Neural cell (in vitro differentiated cells): ENCODE results near the gene GABRD. TPM values are rescaled to one million over a fixed set of nuclear protein-coding genes. Genes with fewer than 3 reads are reported as not detected.

Experiments
- H2AFZ ChIP-seq: fragments of 200-600, 300-800 bp; sonication (generic), shearing (Covaris generic); 2 replicates; pipeline ENCODE4 v1.6.0; 2014; ENCODE audit warnings: low read depth, mild to moderate bottlenecking, antibody characterized with exemption, low read length, moderate library complexity
- H3F3A ChIP-seq: fragments of 200-600 bp; shearing (Covaris generic); 2 replicates; pipeline ENCODE4 v1.6.1; 2016; ENCODE audit warnings: mild to moderate bottlenecking, moderate library complexity, mixed read lengths, antibody characterized with exemption, low read length; ENCODE audit not compliant: insufficient read depth, poor library complexity, severe bottlenecking
- H3K27ac ChIP-seq: fragments of 200-600, 300-800 bp; sonication (generic), shearing (Covaris generic); 2 replicates; pipeline ENCODE4 v1.5.1; 2014; ENCODE audit warnings: mild to moderate bottlenecking, low read length, moderate library complexity
- H3K27me3 ChIP-seq: fragments of 300-800, 200-600 bp; sonication (generic), shearing (Covaris generic); 2 replicates; pipeline ENCODE4 v1.6.0; 2014; ENCODE audit warnings: mild to moderate bottlenecking, low read depth, low read length, moderate library complexity; ENCODE audit not compliant: insufficient read depth
- H3K36me3 ChIP-seq: fragments of 300-800, 200-600 bp; sonication (generic), shearing (Covaris generic); 2 replicates; pipeline ENCODE4 v1.5.1; 2014; ENCODE audit warnings: mild to moderate bottlenecking, antibody characterized with exemption, low read length, moderate library complexity; ENCODE audit not compliant: insufficient read depth
- H3K4me2 ChIP-seq: fragments of 300-800, 200-600 bp; sonication (generic), shearing (Covaris generic); 2 replicates; pipeline ENCODE4 v1.6.0; 2014; ENCODE audit warnings: mild to moderate bottlenecking, low read length
- H3K4me3 ChIP-seq: fragments of 300-800, 200-600 bp; sonication (generic), shearing (Covaris generic); 2 replicates; pipeline ENCODE4 v1.5.1; 2014; ENCODE audit warnings: mild to moderate bottlenecking, low read length, moderate library complexity
- H3K79me2 ChIP-seq: fragments of 200-600 bp; shearing (Covaris generic); replicated peaks from 2 replicates; pipeline ENCODE4 v1.6.0; 2014; ENCODE audit warnings: mild to moderate bottlenecking, low read length, moderate library complexity; ENCODE audit not compliant: insufficient read depth
- H3K9ac ChIP-seq: fragments of 300-800, 200-600 bp; sonication (generic), shearing (Covaris generic); 2 replicates; pipeline ENCODE4 v1.6.1; 2016; ENCODE audit warnings: mild to moderate bottlenecking, low read length, mixed read lengths
- H3K9me2 ChIP-seq: fragments of 200-600 bp; shearing (Covaris generic); 2 replicates; pipeline ENCODE4 v1.6.1; 2016; ENCODE audit warnings: mild to moderate bottlenecking, low read length, mixed read lengths; ENCODE audit not compliant: insufficient read depth
- H3K9me3 ChIP-seq: fragments of 200-600, 300-800 bp; sonication (generic), shearing (Covaris generic); 2 replicates; pipeline ENCODE4 v1.6.1; 2016; ENCODE audit warnings: mild to moderate bottlenecking, mixed run types, low read length, moderate library complexity, mixed read lengths
- H4K20me1 ChIP-seq: fragments of 200-600 bp; shearing (Covaris generic); 2 replicates; pipeline ENCODE4 v1.6.1; 2016; ENCODE audit warnings: mild to moderate bottlenecking, mixed run types; ENCODE audit not compliant: insufficient read depth
- EP300 ChIP-seq: fragments of 450-650 bp; conservative IDR thresholded peaks from 2 replicates; pipeline ENCODE4 v1.6.1; 2014; ENCODE audit warnings: antibody characterized with exemption, mild to moderate bottlenecking, moderate library complexity; ENCODE audit not compliant: poor library complexity, severe bottlenecking
- EZH2 ChIP-seq: fragments of 200-600, 300-800 bp; shearing (Covaris generic), sonication (generic); IDR thresholded peaks from 2 replicates; pipeline ENCODE4 v1.6.1; 2014; ENCODE audit warnings: antibody characterized with exemption, low read length, borderline replicate concordance, mild to moderate bottlenecking; ENCODE audit not compliant: insufficient read depth, poor library complexity, severe bottlenecking
- MXI1 ChIP-seq: fragments of 450-650 bp; conservative IDR thresholded peaks from 2 replicates; pipeline ENCODE4 v1.6.1; 2014; ENCODE audit warnings: antibody characterized with exemption, mild to moderate bottlenecking; ENCODE audit not compliant: poor library complexity, severe bottlenecking
- POLR2AphosphoS5 ChIP-seq: IDR thresholded peaks from 2 replicates; pipeline ENCODE4 v1.6.1; 2012
- RAD21 ChIP-seq: fragments of 450-650 bp; conservative IDR thresholded peaks from 2 replicates; pipeline ENCODE4 v1.6.1; 2014; ENCODE audit warnings: antibody characterized with exemption, mild to moderate bottlenecking, moderate library complexity
- SMC3 ChIP-seq: fragments of 450-650 bp; conservative IDR thresholded peaks from 2 replicates; pipeline ENCODE4 v1.6.1; 2014; ENCODE audit warnings: antibody characterized with exemption, mild to moderate bottlenecking, moderate library complexity; ENCODE audit not compliant: poor library complexity
- TAF1 ChIP-seq: IDR thresholded peaks from 2 replicates; pipeline ENCODE4 v1.6.1; 2012; ENCODE audit warnings: low read depth
- polyA plus RNA-seq: library from polyadenylated mRNA; depleted of rRNA; stranded (reverse); fragments of >200 nt; gene quantifications from 2 replicates; pipeline ENCODE4 v1.2.3, GENCODE V29; 2014
- TF ChIP-seq, protein P1 (sequence below): IDR thresholded peaks from 2 replicates; pipeline ENCODE4 v1.6.1; 2012; ENCODE audit warnings: borderline replicate concordance
- TF ChIP-seq, protein P2 (sequence below): fragments of 450-650 bp; IDR thresholded peaks from 2 replicates; pipeline ENCODE4 v1.5.1; 2014; ENCODE audit warnings: antibody characterized with exemption, mild to moderate bottlenecking, moderate library complexity; ENCODE audit not compliant: poor library complexity, severe bottlenecking

Gene GABRD
- polyA plus RNA-seq, 1 donor from 2014 or later: 0.85 TPM

DNA sequence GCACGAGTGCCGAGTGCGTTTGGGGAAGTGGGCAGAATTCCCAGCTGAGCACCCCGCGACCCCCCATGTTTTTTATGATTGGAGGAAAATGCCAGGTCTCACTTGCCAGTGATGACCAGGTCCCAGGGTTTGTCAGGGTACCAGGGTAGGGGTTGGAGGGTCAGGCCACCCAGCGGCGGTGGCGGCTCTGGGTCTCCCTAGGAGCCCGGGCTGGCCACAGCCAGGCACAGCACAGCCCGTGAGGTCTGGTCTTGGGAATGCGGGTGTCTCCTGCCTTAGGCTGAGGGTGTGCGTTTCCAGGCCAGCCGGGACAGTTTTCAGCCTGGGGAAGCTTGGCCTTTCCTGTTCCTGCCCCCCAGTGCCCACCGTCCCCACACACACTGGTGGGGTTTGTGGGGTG is 53.7 kb downstream of the GABRD start:
- H3F3A ChIP-seq: no peaks in the 10 kb centered on the region
- H3K27ac ChIP-seq: no peak overlapping the region
- H3K9ac ChIP-seq: peak overlapping the region; percentile 81
- peaks cover 33% of the 10 kb centered on the region for H3K79me2 ChIP-seq
- TF ChIP-seq MXI1 (no peak), EZH2 (no peak), SMC3 (no peak), TAF1 (no peak), EP300 (no peak), POLR2AphosphoS5 (no peak), RAD21 (no peak)
- TF ChIP-seq, protein P1, sequence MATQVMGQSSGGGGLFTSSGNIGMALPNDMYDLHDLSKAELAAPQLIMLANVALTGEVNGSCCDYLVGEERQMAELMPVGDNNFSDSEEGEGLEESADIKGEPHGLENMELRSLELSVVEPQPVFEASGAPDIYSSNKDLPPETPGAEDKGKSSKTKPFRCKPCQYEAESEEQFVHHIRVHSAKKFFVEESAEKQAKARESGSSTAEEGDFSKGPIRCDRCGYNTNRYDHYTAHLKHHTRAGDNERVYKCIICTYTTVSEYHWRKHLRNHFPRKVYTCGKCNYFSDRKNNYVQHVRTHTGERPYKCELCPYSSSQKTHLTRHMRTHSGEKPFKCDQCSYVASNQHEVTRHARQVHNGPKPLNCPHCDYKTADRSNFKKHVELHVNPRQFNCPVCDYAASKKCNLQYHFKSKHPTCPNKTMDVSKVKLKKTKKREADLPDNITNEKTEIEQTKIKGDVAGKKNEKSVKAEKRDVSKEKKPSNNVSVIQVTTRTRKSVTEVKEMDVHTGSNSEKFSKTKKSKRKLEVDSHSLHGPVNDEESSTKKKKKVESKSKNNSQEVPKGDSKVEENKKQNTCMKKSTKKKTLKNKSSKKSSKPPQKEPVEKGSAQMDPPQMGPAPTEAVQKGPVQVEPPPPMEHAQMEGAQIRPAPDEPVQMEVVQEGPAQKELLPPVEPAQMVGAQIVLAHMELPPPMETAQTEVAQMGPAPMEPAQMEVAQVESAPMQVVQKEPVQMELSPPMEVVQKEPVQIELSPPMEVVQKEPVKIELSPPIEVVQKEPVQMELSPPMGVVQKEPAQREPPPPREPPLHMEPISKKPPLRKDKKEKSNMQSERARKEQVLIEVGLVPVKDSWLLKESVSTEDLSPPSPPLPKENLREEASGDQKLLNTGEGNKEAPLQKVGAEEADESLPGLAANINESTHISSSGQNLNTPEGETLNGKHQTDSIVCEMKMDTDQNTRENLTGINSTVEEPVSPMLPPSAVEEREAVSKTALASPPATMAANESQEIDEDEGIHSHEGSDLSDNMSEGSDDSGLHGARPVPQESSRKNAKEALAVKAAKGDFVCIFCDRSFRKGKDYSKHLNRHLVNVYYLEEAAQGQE: no peak
- TF ChIP-seq, protein P2, sequence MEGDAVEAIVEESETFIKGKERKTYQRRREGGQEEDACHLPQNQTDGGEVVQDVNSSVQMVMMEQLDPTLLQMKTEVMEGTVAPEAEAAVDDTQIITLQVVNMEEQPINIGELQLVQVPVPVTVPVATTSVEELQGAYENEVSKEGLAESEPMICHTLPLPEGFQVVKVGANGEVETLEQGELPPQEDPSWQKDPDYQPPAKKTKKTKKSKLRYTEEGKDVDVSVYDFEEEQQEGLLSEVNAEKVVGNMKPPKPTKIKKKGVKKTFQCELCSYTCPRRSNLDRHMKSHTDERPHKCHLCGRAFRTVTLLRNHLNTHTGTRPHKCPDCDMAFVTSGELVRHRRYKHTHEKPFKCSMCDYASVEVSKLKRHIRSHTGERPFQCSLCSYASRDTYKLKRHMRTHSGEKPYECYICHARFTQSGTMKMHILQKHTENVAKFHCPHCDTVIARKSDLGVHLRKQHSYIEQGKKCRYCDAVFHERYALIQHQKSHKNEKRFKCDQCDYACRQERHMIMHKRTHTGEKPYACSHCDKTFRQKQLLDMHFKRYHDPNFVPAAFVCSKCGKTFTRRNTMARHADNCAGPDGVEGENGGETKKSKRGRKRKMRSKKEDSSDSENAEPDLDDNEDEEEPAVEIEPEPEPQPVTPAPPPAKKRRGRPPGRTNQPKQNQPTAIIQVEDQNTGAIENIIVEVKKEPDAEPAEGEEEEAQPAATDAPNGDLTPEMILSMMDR: no peak
- peaks cover 2% of the 10 kb centered on the region for H3K36me3 ChIP-seq
- H3K4me2 ChIP-seq: no peak overlapping the region
- peak overlapping the region; percentile 78 for H3K4me3 ChIP-seq
- no peak overlapping the region for H2AFZ ChIP-seq
- no peaks in the 10 kb centered on the region for H3K27me3 ChIP-seq
- no peaks in the 10 kb centered on the region for H4K20me1 ChIP-seq
- no peaks in the 10 kb centered on the region for H3K9me2 ChIP-seq
- peaks cover 5% of the 10 kb centered on the region for H3K9me3 ChIP-seq

DNA sequence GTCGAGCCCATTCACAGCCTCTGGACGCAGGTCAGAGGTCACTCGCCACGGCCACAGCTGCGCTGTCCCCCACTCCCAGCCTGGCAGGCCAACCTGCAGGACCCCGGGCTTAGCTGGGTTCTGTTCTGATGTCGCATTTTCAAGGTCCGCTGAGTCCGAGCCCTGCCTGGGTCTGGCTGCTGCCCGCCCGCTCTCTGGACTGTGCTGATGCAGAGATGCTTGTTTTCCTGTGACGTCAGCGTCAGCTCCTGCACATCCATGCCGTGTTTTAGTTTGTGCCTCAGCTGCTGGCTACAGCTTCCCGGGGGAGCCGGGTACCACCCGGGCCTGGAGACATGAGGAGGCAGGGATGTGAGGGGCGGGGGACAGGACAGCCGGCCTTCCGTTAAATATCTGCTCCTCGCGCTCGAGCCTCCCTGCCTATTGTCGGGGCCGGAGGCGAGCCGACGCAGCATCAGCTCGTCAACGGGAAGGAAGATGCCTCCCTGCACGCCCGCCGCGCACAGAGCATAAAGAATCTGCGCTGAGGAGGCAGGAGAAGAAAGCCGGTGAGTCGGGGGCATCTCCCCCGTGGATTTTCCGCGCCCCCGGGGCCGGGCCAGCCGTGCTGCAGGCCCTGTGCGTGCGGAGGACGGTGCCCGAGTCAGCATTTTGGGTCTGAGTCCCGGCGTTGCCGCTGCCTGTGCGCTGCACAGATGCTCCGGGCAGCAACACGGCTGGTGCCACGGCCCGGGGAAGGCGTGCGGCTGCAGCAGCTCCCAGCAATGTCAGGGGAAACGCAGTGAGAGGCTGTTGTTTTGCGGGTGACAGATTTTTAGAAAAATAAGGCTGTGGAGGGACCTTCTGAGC is 54.5 kb downstream of the GABRD start:
- peak overlapping the region; percentile 74 for H3K27ac ChIP-seq
- peak overlapping the region; percentile 81 for H3K9ac ChIP-seq
- peak overlapping the region; percentile 78 for H3K4me3 ChIP-seq
- H3K4me2 ChIP-seq: peak overlapping the region; percentile 78
- H3F3A ChIP-seq: no peaks in the 10 kb centered on the region
- no peaks in the 10 kb centered on the region for H3K27me3 ChIP-seq
- H2AFZ ChIP-seq: peak overlapping the region; percentile 73
- peaks cover 39% of the 10 kb centered on the region for H3K79me2 ChIP-seq
- H3K9me2 ChIP-seq: no peaks in the 10 kb centered on the region
- H3K36me3 ChIP-seq: peaks cover 4% of the 10 kb centered on the region
- H3K9me3 ChIP-seq: peaks cover 7% of the 10 kb centered on the region
- H4K20me1 ChIP-seq: no peaks in the 10 kb centered on the region
- TF ChIP-seq SMC3 (peak; percentile 27), RAD21 (peak; percentile 17), POLR2AphosphoS5 (peak; percentile 69), MXI1 (peak; percentile 47), TAF1 (no peak)
- TF ChIP-seq, protein P1: no peak
